Gastrocnemius medialis (tissue), 4 donors: ENCODE results near the gene RNASEH1.

Experiments used
- CTCF ChIP-seq, 5 experiments: fragments of 450-650 bp in 3 of 5; fragments of 200-600 bp in 2 of 5; sonication (generic) in 2 of 5; IDR thresholded peaks in 4 of 5; conservative IDR thresholded peaks in 1 of 5; 1 replicate in 4 of 5; 2 replicates in 1 of 5; pipeline ENCODE4 v1.5.1; 2016 to 2019; ENCODE audit warnings: antibody characterized with exemption in 5 of 5, mild to moderate bottlenecking in 3 of 5, moderate library complexity in 3 of 5
- POLR2A ChIP-seq, 2 donors: fragments of 450-650 bp; IDR thresholded peaks; one replicate each; pipeline ENCODE4 v1.6.1; 2017; ENCODE audit warnings: antibody characterized with exemption in 2 of 2, mild to moderate bottlenecking in 2 of 2, moderate library complexity in 2 of 2

DNA sequence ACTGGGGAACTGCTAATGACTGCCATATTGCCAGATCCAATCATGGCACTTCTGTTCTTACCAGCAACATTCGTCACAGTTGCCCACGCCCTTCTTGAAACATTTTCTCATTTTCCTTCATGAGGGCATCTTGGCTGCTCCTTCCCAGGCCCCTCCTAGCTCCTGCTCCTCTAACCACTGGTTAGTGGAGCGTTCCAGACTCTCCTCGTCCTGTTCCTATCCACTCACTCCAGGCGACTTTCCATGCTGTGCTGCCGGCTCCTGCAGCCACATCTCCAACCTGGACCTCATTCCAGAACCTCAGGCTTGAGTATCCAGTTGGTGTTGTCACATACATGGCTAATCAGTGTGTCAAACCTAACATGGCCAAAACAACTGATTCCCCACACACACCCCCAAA, 37.5 kb downstream of the RNASEH1 start:
- TF ChIP-seq CTCF (IDR thresholded peaks at IDR 0.05 in 4 of 5, conservative IDR thresholded peaks at IDR 0.05 in 1 of 5) (no peak), POLR2A (IDR thresholded peaks at IDR 0.05) (no peak)
